GM12892 (cell line): Measurements from ENCODE around the gene SLC49A4.

Source experiments
- POLR2A ChIP-seq: IDR thresholded peaks from 2 replicates; pipeline ENCODE4 v1.6.1; 2011; ENCODE audit warnings: low read depth, low read length, control low read depth
- POLR2AphosphoS5 ChIP-seq: IDR thresholded peaks from 2 replicates; pipeline ENCODE4 v1.6.1; 2011; ENCODE audit warnings: low read depth, low read length, control low read depth

DNA sequence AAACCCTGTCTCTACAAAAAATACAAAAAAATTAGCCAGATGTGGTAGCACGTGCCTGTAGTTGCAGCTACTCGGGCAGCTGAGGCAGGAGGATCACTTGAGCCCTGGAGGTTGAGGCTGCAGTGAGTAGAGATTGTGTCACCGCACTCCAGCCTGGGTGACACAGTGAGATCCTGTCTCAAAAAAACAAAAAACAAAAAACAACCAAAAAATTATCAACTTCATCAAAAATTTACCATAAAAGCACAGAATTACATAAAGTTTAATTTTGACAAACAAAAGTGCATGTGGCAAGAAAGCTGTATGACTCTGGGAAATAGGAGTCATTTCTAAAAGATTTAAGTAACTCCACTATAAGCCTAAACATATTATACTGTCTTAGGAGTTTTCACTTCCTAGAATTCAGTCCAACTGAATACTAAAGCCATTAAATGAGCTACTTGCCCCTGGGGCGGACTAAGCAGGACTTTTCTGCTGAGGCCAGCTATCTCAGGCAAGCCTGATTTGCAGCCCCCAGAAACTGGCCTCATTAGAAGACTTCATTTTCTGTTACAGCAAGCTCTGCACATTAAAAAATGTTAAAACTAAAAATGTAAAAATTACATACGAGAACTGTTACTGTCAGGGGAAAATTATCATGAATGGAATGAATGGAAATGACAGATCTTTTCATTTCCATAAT is 24.2 kb upstream of the SLC49A4 start:
- TF ChIP-seq POLR2A = no peak
- TF ChIP-seq POLR2AphosphoS5 = no peak
